GM23338 (cell line): ENCODE measurements around the gene THADA. TPM values are rescaled to one million over a fixed set of nuclear protein-coding genes. Genes with fewer than 3 reads are reported as not detected.
"Not testable (repeated sequence)": the region's sequence is repeated elsewhere in the genome, so short reads cannot be mapped to it uniquely, and the experiment has no call there.

ENCODE experiments used
- ATAC-seq: fragments of 200-7000 bp; cut with Tn5 transposase; 3 replicates; pipeline ENCODE4 v1.9.1; 2020
- DNase-seq: peaks from one replicate; pipeline ENCODE4 v3.0.0-alpha.2; 2015; ENCODE audit warnings: low spot score
- H2AFZ ChIP-seq: fragments of 200-600 bp; sonication (generic); 2 replicates; pipeline ENCODE4 v1.8.0; 2016; ENCODE audit warnings: antibody characterized with exemption, mild to moderate bottlenecking, moderate library complexity
- H3F3A ChIP-seq: fragments of 200-600 bp; sonication (generic); replicated peaks from 2 replicates; pipeline ENCODE4 v1.8.0; 2017; ENCODE audit warnings: antibody characterized with exemption, mixed run types, low read depth
- H3K27ac ChIP-seq: fragments of 200-600 bp; sonication (generic); 2 replicates; pipeline ENCODE4 v1.6.1; 2016; ENCODE audit warnings: low read depth
- H3K27me3 ChIP-seq: fragments of 200-600 bp; sonication (generic); 2 replicates; pipeline ENCODE4 v1.8.0; 2016; ENCODE audit warnings: mild to moderate bottlenecking, mixed run types, moderate library complexity; ENCODE audit not compliant: insufficient read depth
- H3K36me3 ChIP-seq: fragments of 200-600 bp; sonication (generic); 2 replicates; pipeline ENCODE4 v1.8.0; 2016; ENCODE audit warnings: mild to moderate bottlenecking; ENCODE audit not compliant: insufficient read depth
- H3K4me1 ChIP-seq: fragments of 200-600 bp; sonication (generic); 2 replicates; pipeline ENCODE4 v1.8.0; 2016; ENCODE audit warnings: mild to moderate bottlenecking, moderate library complexity; ENCODE audit not compliant: insufficient read depth
- H3K4me2 ChIP-seq: fragments of 200-600 bp; sonication (generic); 2 replicates; pipeline ENCODE4 v1.7.1; 2017; ENCODE audit warnings: mixed run types
- H3K4me3 ChIP-seq: fragments of 200-600 bp; sonication (generic); 2 replicates; pipeline ENCODE4 v1.6.1; 2016; ENCODE audit warnings: mixed run types
- H3K79me2 ChIP-seq: fragments of 200-600 bp; sonication (generic); replicated peaks from 2 replicates; pipeline ENCODE4 v1.8.0; 2017; ENCODE audit warnings: mild to moderate bottlenecking; ENCODE audit not compliant: insufficient read depth
- H3K9me2 ChIP-seq: fragments of 200-600 bp; sonication (generic); 2 replicates; pipeline ENCODE4 v1.8.0; 2017; ENCODE audit not compliant: insufficient read depth
- H4K20me1 ChIP-seq: fragments of 200-600 bp; sonication (generic); replicated peaks from 2 replicates; pipeline ENCODE4 v1.8.0; 2017; ENCODE audit warnings: mild to moderate bottlenecking; ENCODE audit not compliant: insufficient read depth
- H3K27ac Mint-ChIP-seq: 2 replicates; pipeline ENCODE4 v1.8.0; 2020; ENCODE audit warnings: inconsistent platforms, mild to moderate bottlenecking, moderate library complexity, mixed read lengths
- H3K27me3 Mint-ChIP-seq: 3 replicates; pipeline ENCODE4 v1.8.0; 2022; ENCODE audit warnings: low read depth, mild to moderate bottlenecking, moderate library complexity, mixed read lengths, inconsistent platforms; ENCODE audit not compliant: insufficient read depth, poor library complexity
- H3K36me3 Mint-ChIP-seq: 3 replicates; pipeline ENCODE4 v1.8.0; 2021; ENCODE audit warnings: low read depth, mild to moderate bottlenecking, inconsistent platforms, moderate library complexity, mixed read lengths
- H3K4me1 Mint-ChIP-seq: 3 replicates; pipeline ENCODE4 v1.8.0; 2020; ENCODE audit warnings: mild to moderate bottlenecking, inconsistent platforms, mixed read lengths
- H3K4me3 Mint-ChIP-seq: 3 replicates; pipeline ENCODE4 v1.8.0; 2021; ENCODE audit warnings: moderate library complexity, mild to moderate bottlenecking, inconsistent platforms, mixed read lengths
- H3K9me3 Mint-ChIP-seq: 3 replicates; pipeline ENCODE4 v1.8.0; 2020; ENCODE audit warnings: moderate library complexity, mild to moderate bottlenecking, inconsistent platforms, mixed read lengths
- CREB1 ChIP-seq: fragments of 250-450 bp; sonication (Bioruptor Pico); IDR thresholded peaks from 2 replicates; pipeline ENCODE4 v1.5.0; 2020; ENCODE audit warnings: low read depth, mild to moderate bottlenecking, moderate library complexity
- ETS1 ChIP-seq: IDR thresholded peaks from 2 replicates; pipeline ENCODE4 v1.6.1; 2016; ENCODE audit warnings: antibody characterized with exemption
- EZH2phosphoT487 ChIP-seq: fragments of 200-600 bp; sonication (generic); IDR thresholded peaks from one replicate; pipeline ENCODE4 v1.8.1; 2018; ENCODE audit warnings: antibody characterized with exemption; ENCODE audit not compliant: unreplicated experiment
- JUNB ChIP-seq: IDR thresholded peaks from one replicate; pipeline ENCODE4 v1.6.1; 2016; ENCODE audit warnings: antibody characterized with exemption; ENCODE audit not compliant: unreplicated experiment
- POLR2AphosphoS5 ChIP-seq: IDR thresholded peaks from 2 replicates; pipeline ENCODE4 v1.6.1; 2016; ENCODE audit warnings: antibody characterized with exemption, low read depth
- REST ChIP-seq: IDR thresholded peaks from one replicate; pipeline ENCODE4 v1.6.1; 2018; ENCODE audit warnings: antibody characterized with exemption; ENCODE audit not compliant: unreplicated experiment
- ZNF114 ChIP-seq: fragments of 250-450 bp; sonication (Bioruptor Pico); IDR thresholded peaks from 2 replicates; pipeline ENCODE4 v1.5.0; 2020; ENCODE audit warnings: mild to moderate bottlenecking, moderate library complexity
- polyA plus RNA-seq: library from polyadenylated mRNA; unstranded; fragments of >200 nt; fragmentation: Nextera tagmentation; extraction: Ambion mirVana; gene quantifications from 2 replicates; pipeline ENCODE4 v1.2.1, GENCODE V29; 2016
- total RNA-seq: library from RNA; depleted of rRNA; stranded (reverse); fragments of >200 nt; shearing (Covaris generic); gene quantifications from 2 replicates; pipeline ENCODE4 v1.2.3, GENCODE V29; 2014

THADA gene
- total and polyA plus RNA-seq, 2 experiments from 2014 or later, result 17.0 to 30.7 TPM

GRCh38 chr2:43604674-43605073 is 8.8 kb upstream of the THADA start:
- H3K4me1 ChIP-seq, result no peaks in the 10 kb centered on the region; the same call in none of the 2 replicates
- ATAC-seq (no peak), DNase-seq (no peak)
- H3K27me3 ChIP-seq, result no peaks in the 10 kb centered on the region
- H3F3A ChIP-seq, result no peaks in the 10 kb centered on the region
- no peak overlapping the region for H3K27ac ChIP-seq
- Mint-ChIP-seq H3K9me3 (no peaks in the 10 kb centered on the region), H3K4me3 (no peak overlapping the region), H3K36me3 (no peaks in the 10 kb centered on the region), H3K27me3 (no peaks in the 10 kb centered on the region), H3K4me1 (peaks cover 18% of the 10 kb centered on the region; the same call in 2 of the 3 replicates), H3K27ac (no peak overlapping the region)
- no peak overlapping the region for H3K4me3 ChIP-seq
- H4K20me1 ChIP-seq, result no peaks in the 10 kb centered on the region
- H3K4me2 ChIP-seq, result no peak overlapping the region
- H3K9me2 ChIP-seq, result no peaks in the 10 kb centered on the region
- H3K36me3 ChIP-seq, result no peaks in the 10 kb centered on the region
- TF ChIP-seq CREB1 (CRISPR knock-in tag) (no peak), ETS1 (no peak), ZNF114 (CRISPR knock-in tag) (no peak), REST (no peak), POLR2AphosphoS5 (no peak), JUNB (no peak), EZH2phosphoT487 (no peak)
- no peaks in the 10 kb centered on the region for H3K79me2 ChIP-seq
- no peak overlapping the region for H2AFZ ChIP-seq

GRCh38 chr2:43600596-43600995 is 4.8 kb upstream of the THADA start:
- H3K36me3 Mint-ChIP-seq, H3K79me2 ChIP-seq, H3K4me3 ChIP-seq, ATAC-seq, H3K36me3 ChIP-seq, H3K9me2 ChIP-seq, H3F3A ChIP-seq, H3K27ac ChIP-seq, H4K20me1 ChIP-seq, H3K4me1 ChIP-seq, H3K4me2 ChIP-seq, H3K27me3 Mint-ChIP-seq, H3K4me1 Mint-ChIP-seq, H3K4me3 Mint-ChIP-seq, H2AFZ ChIP-seq, H3K27ac Mint-ChIP-seq, H3K27me3 ChIP-seq, H3K9me3 Mint-ChIP-seq, DNase-seq: not testable (repeated sequence)
